ENCODE results near the gene CABP1.
A peak's percentile ranks its signal among the peaks of the same experiment; 100 is the strongest.
"Not testable (repeated sequence)": the region's sequence is repeated elsewhere in the genome, so short reads cannot be mapped to it uniquely, and the experiment has no call there.

The CABP1 gene

GRCh38 chr12:120639771-120640721, at the start of gene CABP1:
TSS of gene CABP1 (plus strand) at chr12:120640626. CDS start at chr12:120640686, 60 bp downstream.
- peak; percentile 71 for DNase-seq (ENCODE audit: low read depth)

- no peak for DNase-seq (ENCODE audit: low read depth)
Measured at GRCh38 chr12:120590741-120591407, 49.6 kb upstream of the CABP1 start.

GRCh38 chr12:120592121-120593049, 48.0 kb upstream of the CABP1 start:
- no peak for DNase-seq (ENCODE audit: low read depth)

GRCh38 chr12:120596901-120597300, 43.5 kb upstream of the CABP1 start:
- no peak for DNase-seq (ENCODE audit: low read depth)

GRCh38 chr12:120597861-120598260, 42.6 kb upstream of the CABP1 start:
- DNase-seq (ENCODE audit: low read depth), result no peak

GRCh38 chr12:120598674-120599463, 41.6 kb upstream of the CABP1 start:
- no peak for DNase-seq (ENCODE audit: low read depth)

GRCh38 chr12:120599672-120600552, 40.5 kb upstream of the CABP1 start:
- no peak for DNase-seq (ENCODE audit: low read depth)

GRCh38 chr12:120602416-120602815, 38.0 kb upstream of the CABP1 start:
- not testable (repeated sequence) for DNase-seq (ENCODE audit: low read depth)

GRCh38 chr12:120610560-120610959, 29.9 kb upstream of the CABP1 start:
- no peak for DNase-seq (ENCODE audit: low read depth)

GRCh38 chr12:120611534-120611933, 28.9 kb upstream of the CABP1 start:
- DNase-seq (ENCODE audit: low read depth), result not testable (repeated sequence)

- no peak for DNase-seq (ENCODE audit: low read depth)
Measured at GRCh38 chr12:120614848-120615247, 25.6 kb upstream of the CABP1 start.

- DNase-seq (ENCODE audit: low read depth), result not testable (repeated sequence)
Measured at GRCh38 chr12:120617193-120617592, 23.2 kb upstream of the CABP1 start.

GRCh38 chr12:120617767-120618166, 22.7 kb upstream of the CABP1 start:
- not testable (repeated sequence) for DNase-seq (ENCODE audit: low read depth)

GRCh38 chr12:120618954-120619615, 21.3 kb upstream of the CABP1 start:
- no peak for DNase-seq (ENCODE audit: low read depth)

GRCh38 chr12:120620624-120621023, 19.8 kb upstream of the CABP1 start:
- DNase-seq (ENCODE audit: low read depth), result no peak

GRCh38 chr12:120625557-120626419, 14.6 kb upstream of the CABP1 start:
- no peak for DNase-seq (ENCODE audit: low read depth)

- DNase-seq (ENCODE audit: low read depth), result no peak
Measured at GRCh38 chr12:120628919-120629318, 11.5 kb upstream of the CABP1 start.

- no peak for DNase-seq (ENCODE audit: low read depth)
Measured at GRCh38 chr12:120630104-120630892, 10.1 kb upstream of the CABP1 start.
